ENCODE data around the gene C8A. TPM values are rescaled to one million over a fixed set of nuclear protein-coding genes. Genes with fewer than 3 reads are reported as not detected.

Gene C8A
- total RNA-seq, 1 donor = not detected

DNA sequence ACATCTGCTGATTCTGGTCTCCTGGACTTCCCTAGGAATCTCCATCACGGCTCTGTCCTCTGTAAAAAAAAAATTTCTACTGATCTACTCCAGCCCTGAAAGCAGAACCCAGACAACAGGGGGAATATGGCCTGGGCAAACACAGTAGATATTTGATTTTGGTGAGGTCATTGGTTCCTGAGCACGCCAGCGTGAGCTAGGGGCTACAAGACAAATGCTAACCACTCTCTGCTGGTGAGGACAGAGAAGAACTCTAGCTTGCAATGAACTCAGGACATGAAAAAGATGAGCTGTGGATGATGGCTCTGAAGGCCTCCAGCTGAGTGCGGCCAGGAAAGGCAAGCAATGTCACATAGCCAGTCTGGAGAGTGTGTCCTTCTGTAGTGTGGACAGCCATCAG, 18.2 kb upstream of the C8A start:
- peaks cover 10% of the 10 kb centered on the region for H3K4me1 ChIP-seq (ENCODE audit: insufficient read depth, low read length)
- no peak overlapping the region for H3K27ac ChIP-seq (ENCODE audit: low read depth, low read length)
- no peak overlapping the region for H3K4me3 ChIP-seq (ENCODE audit: insufficient read depth, low read length)
- H3K4me2 ChIP-seq (ENCODE audit: insufficient read depth, low read length) = no peak overlapping the region
- DNase-seq (ENCODE audit: insufficient read length, low spot score, missing footprints) = no peak
- H3K79me2 ChIP-seq (ENCODE audit: insufficient read depth, low read length) = no peaks in the 10 kb centered on the region
- H4K20me1 ChIP-seq (ENCODE audit: insufficient read depth, low read length) = no peaks in the 10 kb centered on the region
- H3K36me3 ChIP-seq (ENCODE audit: insufficient read depth, low read length) = no peaks in the 10 kb centered on the region
- no peaks in the 10 kb centered on the region for H3K27me3 ChIP-seq (ENCODE audit: insufficient read depth, low read length)
- TF ChIP-seq, protein P1, sequence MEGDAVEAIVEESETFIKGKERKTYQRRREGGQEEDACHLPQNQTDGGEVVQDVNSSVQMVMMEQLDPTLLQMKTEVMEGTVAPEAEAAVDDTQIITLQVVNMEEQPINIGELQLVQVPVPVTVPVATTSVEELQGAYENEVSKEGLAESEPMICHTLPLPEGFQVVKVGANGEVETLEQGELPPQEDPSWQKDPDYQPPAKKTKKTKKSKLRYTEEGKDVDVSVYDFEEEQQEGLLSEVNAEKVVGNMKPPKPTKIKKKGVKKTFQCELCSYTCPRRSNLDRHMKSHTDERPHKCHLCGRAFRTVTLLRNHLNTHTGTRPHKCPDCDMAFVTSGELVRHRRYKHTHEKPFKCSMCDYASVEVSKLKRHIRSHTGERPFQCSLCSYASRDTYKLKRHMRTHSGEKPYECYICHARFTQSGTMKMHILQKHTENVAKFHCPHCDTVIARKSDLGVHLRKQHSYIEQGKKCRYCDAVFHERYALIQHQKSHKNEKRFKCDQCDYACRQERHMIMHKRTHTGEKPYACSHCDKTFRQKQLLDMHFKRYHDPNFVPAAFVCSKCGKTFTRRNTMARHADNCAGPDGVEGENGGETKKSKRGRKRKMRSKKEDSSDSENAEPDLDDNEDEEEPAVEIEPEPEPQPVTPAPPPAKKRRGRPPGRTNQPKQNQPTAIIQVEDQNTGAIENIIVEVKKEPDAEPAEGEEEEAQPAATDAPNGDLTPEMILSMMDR (IDR thresholded peaks at IDR 0.05; ENCODE audit: extremely low read depth, low read depth, low read length) = no peak
- no peak overlapping the region for H2AFZ ChIP-seq (ENCODE audit: low read length)
- H3K9me3 ChIP-seq (ENCODE audit: low read depth, low read length) = no peaks in the 10 kb centered on the region

DNA sequence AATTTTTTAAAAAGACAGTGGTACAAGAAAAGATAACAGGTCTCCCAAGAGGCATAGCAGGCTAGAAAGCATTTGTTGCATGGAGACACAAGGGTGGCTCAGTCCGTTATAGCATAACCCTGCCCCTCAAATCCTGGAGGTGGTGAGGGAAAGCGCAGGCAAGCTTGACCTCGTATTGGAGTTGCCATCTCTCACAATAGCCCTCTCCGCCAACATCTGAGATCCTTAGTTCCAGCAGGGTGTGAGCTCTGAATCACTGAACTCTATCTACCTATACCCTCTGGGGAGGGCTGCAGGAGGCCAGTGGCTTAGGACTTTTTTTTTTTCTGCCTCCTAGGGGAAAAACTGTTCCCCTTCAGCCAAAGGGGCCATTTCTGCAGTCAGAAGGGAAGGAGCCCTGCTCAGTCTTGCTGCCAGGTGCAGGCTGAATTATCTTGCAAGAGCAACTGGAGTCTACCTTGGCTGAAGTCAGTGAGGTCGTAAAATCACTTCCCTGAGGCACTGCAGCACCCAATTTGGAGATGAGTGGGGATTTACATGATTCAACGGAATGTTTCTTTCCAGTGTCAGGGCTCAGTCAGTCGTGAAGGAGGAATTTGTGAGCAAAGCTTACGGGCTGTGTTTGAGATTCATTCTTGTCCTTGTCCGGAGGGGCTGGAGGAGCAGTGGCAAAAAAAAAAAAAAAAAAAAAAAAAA, 17.2 kb upstream of the C8A start:
- Histone ChIP-seq H3K27me3 (ENCODE audit: insufficient read depth, low read length) (no peaks in the 10 kb centered on the region), H3K4me2 (ENCODE audit: insufficient read depth, low read length) (no peak overlapping the region), H2AFZ (ENCODE audit: low read length) (no peak overlapping the region), H3K36me3 (ENCODE audit: insufficient read depth, low read length) (no peaks in the 10 kb centered on the region), H3K4me1 (ENCODE audit: insufficient read depth, low read length) (peaks cover 6% of the 10 kb centered on the region), H3K9me3 (ENCODE audit: low read depth, low read length) (no peaks in the 10 kb centered on the region), H3K27ac (ENCODE audit: low read depth, low read length) (no peak overlapping the region), H3K79me2 (ENCODE audit: insufficient read depth, low read length) (no peaks in the 10 kb centered on the region), H4K20me1 (ENCODE audit: insufficient read depth, low read length) (no peaks in the 10 kb centered on the region), H3K4me3 (ENCODE audit: insufficient read depth, low read length) (no peak overlapping the region)
- DNase-seq (ENCODE audit: insufficient read length, low spot score, missing footprints) = no peak
- TF ChIP-seq, protein P1 (IDR thresholded peaks at IDR 0.05; ENCODE audit: extremely low read depth, low read depth, low read length) = no peak

DNA sequence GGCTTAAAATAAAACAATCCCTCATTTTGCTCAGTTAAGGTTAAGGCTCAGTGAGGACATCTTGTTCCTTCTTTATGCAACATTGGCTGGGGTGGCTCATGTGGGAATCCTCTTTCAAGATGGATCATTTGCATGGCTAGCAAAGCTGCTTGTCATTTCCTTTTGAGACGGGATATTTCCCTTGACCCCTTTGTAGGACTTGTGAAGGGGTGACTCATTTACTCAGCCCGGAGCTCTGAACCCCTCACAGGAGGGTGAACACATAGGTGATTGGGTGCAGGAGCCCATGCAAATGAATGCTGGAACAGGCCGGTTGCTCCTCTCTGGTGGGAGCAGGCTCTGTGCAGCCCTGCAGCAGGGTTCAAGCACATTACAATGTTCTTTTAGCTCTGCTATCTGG, 15.8 kb upstream of the C8A start:
- H3K27ac ChIP-seq (ENCODE audit: low read depth, low read length) = no peak overlapping the region
- no peaks in the 10 kb centered on the region for H3K9me3 ChIP-seq (ENCODE audit: low read depth, low read length)
- TF ChIP-seq, protein P1 (IDR thresholded peaks at IDR 0.05; ENCODE audit: extremely low read depth, low read depth, low read length) = no peak
- no peak overlapping the region for H3K4me2 ChIP-seq (ENCODE audit: insufficient read depth, low read length)
- no peak overlapping the region for H2AFZ ChIP-seq (ENCODE audit: low read length)
- no peaks in the 10 kb centered on the region for H3K27me3 ChIP-seq (ENCODE audit: insufficient read depth, low read length)
- no peaks in the 10 kb centered on the region for H4K20me1 ChIP-seq (ENCODE audit: insufficient read depth, low read length)
- no peaks in the 10 kb centered on the region for H3K36me3 ChIP-seq (ENCODE audit: insufficient read depth, low read length)
- no peak overlapping the region for H3K4me3 ChIP-seq (ENCODE audit: insufficient read depth, low read length)
- no peak for DNase-seq (ENCODE audit: insufficient read length, low spot score, missing footprints)
- no peaks in the 10 kb centered on the region for H3K79me2 ChIP-seq (ENCODE audit: insufficient read depth, low read length)
- no peaks in the 10 kb centered on the region for H3K4me1 ChIP-seq (ENCODE audit: insufficient read depth, low read length)

DNA sequence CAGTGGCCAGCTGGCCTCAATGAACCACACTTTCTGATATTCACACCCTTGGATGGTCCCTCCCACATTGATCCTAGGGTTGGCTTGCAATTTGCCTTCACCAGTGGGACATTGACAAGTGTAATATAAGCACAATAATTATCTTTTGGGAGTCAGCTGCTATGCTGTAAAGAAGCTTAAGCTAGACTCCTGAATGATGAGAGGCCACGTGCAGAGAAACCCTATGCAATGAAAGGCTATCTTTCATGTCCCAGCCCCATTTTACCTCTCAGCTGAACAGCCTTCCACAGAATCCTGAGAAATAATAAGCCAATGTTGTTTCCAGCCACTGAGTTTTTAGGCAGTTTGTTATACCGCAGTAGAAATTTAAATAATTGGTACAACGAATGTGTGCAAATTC, 11.1 kb upstream of the C8A start:
- H4K20me1 ChIP-seq (ENCODE audit: insufficient read depth, low read length) = no peaks in the 10 kb centered on the region
- no peak for DNase-seq (ENCODE audit: insufficient read length, low spot score, missing footprints)
- no peak overlapping the region for H2AFZ ChIP-seq (ENCODE audit: low read length)
- no peaks in the 10 kb centered on the region for H3K79me2 ChIP-seq (ENCODE audit: insufficient read depth, low read length)
- TF ChIP-seq, protein P1 (IDR thresholded peaks at IDR 0.05; ENCODE audit: extremely low read depth, low read depth, low read length) = no peak
- no peaks in the 10 kb centered on the region for H3K27me3 ChIP-seq (ENCODE audit: insufficient read depth, low read length)
- no peak overlapping the region for H3K4me3 ChIP-seq (ENCODE audit: insufficient read depth, low read length)
- H3K4me1 ChIP-seq (ENCODE audit: insufficient read depth, low read length) = no peaks in the 10 kb centered on the region
- no peak overlapping the region for H3K27ac ChIP-seq (ENCODE audit: low read depth, low read length)
- no peaks in the 10 kb centered on the region for H3K9me3 ChIP-seq (ENCODE audit: low read depth, low read length)
- H3K4me2 ChIP-seq (ENCODE audit: insufficient read depth, low read length) = no peak overlapping the region
- no peaks in the 10 kb centered on the region for H3K36me3 ChIP-seq (ENCODE audit: insufficient read depth, low read length)
